Esophagus squamous epithelium (tissue), 4 donors: ENCODE results near the gene ADGRD1.

Source experiments
- CTCF ChIP-seq, 6 experiments: fragments of 450-650 bp in 4 of 6; fragments of 200-600 bp in 2 of 6; sonication (generic) in 2 of 6; IDR thresholded peaks; one replicate each; pipeline ENCODE4 v1.5.1; 2016 to 2019; ENCODE audit warnings: antibody characterized with exemption in 6 of 6, mild to moderate bottlenecking in 4 of 6, moderate library complexity in 4 of 6
- POLR2A ChIP-seq, 4 donors: fragments of 450-650 bp; IDR thresholded peaks; one replicate each; pipeline ENCODE4 v1.6.1; 2017; ENCODE audit warnings: antibody characterized with exemption in 4 of 4, mild to moderate bottlenecking in 4 of 4, moderate library complexity in 3 of 4

- TF ChIP-seq CTCF (IDR thresholded peaks at IDR 0.05) (no peak), POLR2A (IDR thresholded peaks at IDR 0.05) (no peak)
Observed at GRCh38 chr12:130911933-130912332, 41.8 kb upstream of the ADGRD1 start.
